T-helper 9 cell (primary cell): Measurements from ENCODE around the gene INSC.

Experiments
- DNase-seq: peaks from one replicate; pipeline ENCODE4 v3.0.0-alpha.2; 2020

Gene INSC

GRCh38 chr11:15189641-15190365, 75.1 kb downstream of the INSC start:
- no peak for DNase-seq

GRCh38 chr11:15190611-15191010, 75.9 kb downstream of the INSC start:
- no peak for DNase-seq

GRCh38 chr11:15192005-15192556, 77.4 kb downstream of the INSC start:
- DNase-seq: no peak

GRCh38 chr11:15194671-15195415, 80.1 kb downstream of the INSC start:
- no peak for DNase-seq

- DNase-seq: no peak
Measured at GRCh38 chr11:15195454-15196200, 80.9 kb downstream of the INSC start.

GRCh38 chr11:15196704-15197103, 82.0 kb downstream of the INSC start:
- no peak for DNase-seq

- DNase-seq: no peak
Measured at GRCh38 chr11:15197696-15198095, 83.0 kb downstream of the INSC start.

- no peak for DNase-seq
Measured at GRCh38 chr11:15198284-15198683, 83.6 kb downstream of the INSC start.

GRCh38 chr11:15199693-15200092, 85.0 kb downstream of the INSC start:
- DNase-seq: no peak

- no peak for DNase-seq
Measured at GRCh38 chr11:15200696-15201095, 86.0 kb downstream of the INSC start.

GRCh38 chr11:15201586-15201985, 86.9 kb downstream of the INSC start:
- DNase-seq: no peak

GRCh38 chr11:15202626-15203025, 87.9 kb downstream of the INSC start:
- DNase-seq: no peak

GRCh38 chr11:15204711-15205110, 90.0 kb downstream of the INSC start:
- DNase-seq: no peak

GRCh38 chr11:15206791-15207190, 92.1 kb downstream of the INSC start:
- DNase-seq: no peak

- DNase-seq: peak; percentile 66
Measured at GRCh38 chr11:15208378-15209222, 93.9 kb downstream of the INSC start.

- no peak for DNase-seq
Measured at GRCh38 chr11:15212876-15213275, 98.2 kb downstream of the INSC start.

- no peak for DNase-seq
Measured at GRCh38 chr11:15213471-15214231, 98.9 kb downstream of the INSC start.

- no peak for DNase-seq
Measured at GRCh38 chr11:15215005-15215404, 100.3 kb downstream of the INSC start.

- no peak for DNase-seq
Measured at GRCh38 chr11:15216678-15217077, 102.0 kb downstream of the INSC start.

GRCh38 chr11:15217416-15217815, 102.7 kb downstream of the INSC start:
- no peak for DNase-seq

- no peak for DNase-seq
Measured at GRCh38 chr11:15222777-15223176, 108.1 kb downstream of the INSC start.

- DNase-seq: no peak
Measured at GRCh38 chr11:15223318-15223717, 108.6 kb downstream of the INSC start.
